IMR-90 (cell line): ENCODE measurements around the gene FCGR3B. TPM values are rescaled to one million over a fixed set of nuclear protein-coding genes. Genes with fewer than 3 reads are reported as not detected.
"Not testable (repeated sequence)": the region's sequence is repeated elsewhere in the genome, so short reads cannot be mapped to it uniquely, and the experiment has no call there.

Source experiments
- ATAC-seq: fragments of 200-7000 bp; cut with Tn5 transposase; 2 replicates; pipeline ENCODE4 v1.9.1; 2020; ENCODE audit warnings: low read depth, mild to moderate bottlenecking, moderate library complexity
- BruUV-seq: library from RNA; stranded (reverse); fragments of 400-500 nt; replicated peaks from 2 replicates; lab custom pipeline; 2021; lab: Mats Ljungman, UMichigan
- CTCF ChIA-PET: fragments of 300-600 bp; formaldehyde crosslinking; extraction: SDS; loops from one replicate; lab custom pipeline; 2021; ENCODE audit warnings: antibody characterized with exemption; lab: Yijun Ruan, JAX
- POLR2A ChIA-PET: fragments of 300-600 bp; sonication (Branson Sonifier 250); formaldehyde crosslinking; loops from one replicate; lab custom pipeline; 2022; ENCODE audit warnings: antibody characterized with exemption; ENCODE audit not compliant: unreplicated experiment; lab: Charles Lee
- DNase-seq: peaks from one replicate; pipeline ENCODE4 v3.0.0; 2013
- H2AFZ ChIP-seq: replicated peaks from 2 replicates; pipeline ENCODE3; 2013; ENCODE audit warnings: low read length, mild to moderate bottlenecking; ENCODE audit not compliant: poor library complexity
- H2AK5ac ChIP-seq: 2 replicates; pipeline ENCODE4 v1.6.1; 2013; ENCODE audit warnings: low read depth, low read length, inconsistent platforms
- H2AK9ac ChIP-seq: replicated peaks from 2 replicates; pipeline ENCODE3; 2013; ENCODE audit warnings: mild to moderate bottlenecking, low read depth, low read length, moderate library complexity; ENCODE audit not compliant: poor library complexity
- H2BK120ac ChIP-seq: 2 replicates; pipeline ENCODE4 v1.6.1; 2013; ENCODE audit warnings: low read depth, low read length, inconsistent platforms
- H2BK15ac ChIP-seq: 3 replicates; pipeline ENCODE4 v1.6.1; 2013; ENCODE audit warnings: low read depth, low read length, inconsistent platforms
- H2BK20ac ChIP-seq: 2 replicates; pipeline ENCODE4 v1.6.1; 2013; ENCODE audit warnings: low read depth, mild to moderate bottlenecking, inconsistent platforms, low read length, moderate library complexity
- H2BK5ac ChIP-seq: 2 replicates; pipeline ENCODE4 v1.6.1; 2013; ENCODE audit warnings: mild to moderate bottlenecking, low read depth, low read length, inconsistent platforms; ENCODE audit not compliant: poor library complexity, severe bottlenecking
- H3K14ac ChIP-seq: replicated peaks from 2 replicates; pipeline ENCODE4 v1.6.1; 2013; ENCODE audit warnings: low read depth, low read length, inconsistent platforms
- H3K18ac ChIP-seq: 2 replicates; pipeline ENCODE4 v1.6.1; 2013; ENCODE audit warnings: low read depth, low read length, control low read depth
- H3K23ac ChIP-seq: 2 replicates; pipeline ENCODE4 v1.6.1; 2013; ENCODE audit warnings: low read depth, low read length, inconsistent platforms
- H3K27ac ChIP-seq: 2 replicates; pipeline ENCODE4 v1.5.1; 2013; ENCODE audit warnings: mild to moderate bottlenecking, control low read depth, low read length; ENCODE audit not compliant: insufficient read depth
- H3K27me3 ChIP-seq: 2 replicates; pipeline ENCODE4 v1.6.1; 2013; ENCODE audit warnings: low read length; ENCODE audit not compliant: control insufficient read depth, insufficient read depth
- H3K36me3 ChIP-seq: 2 replicates; pipeline ENCODE4 v1.6.1; 2013; ENCODE audit warnings: low read length, mixed read lengths; ENCODE audit not compliant: control insufficient read depth, insufficient read depth
- H3K4ac ChIP-seq: 2 replicates; pipeline ENCODE4 v1.6.1; 2013; ENCODE audit warnings: low read depth, low read length, inconsistent platforms
- H3K4me1 ChIP-seq: 2 replicates; pipeline ENCODE4 v1.6.1; 2013; ENCODE audit warnings: low read length, mixed read lengths; ENCODE audit not compliant: control insufficient read depth, insufficient read depth
- H3K4me2 ChIP-seq: 2 replicates; pipeline ENCODE4 v1.6.1; 2013; ENCODE audit warnings: low read depth, mild to moderate bottlenecking, control low read depth, low read length, moderate library complexity
- H3K4me3 ChIP-seq: 2 replicates; pipeline ENCODE4 v1.5.1; 2013; ENCODE audit warnings: low read depth, mild to moderate bottlenecking, control low read depth, low read length, moderate library complexity; ENCODE audit not compliant: insufficient read depth
- H3K56ac ChIP-seq: 2 replicates; pipeline ENCODE4 v1.6.1; 2013; ENCODE audit warnings: low read length, inconsistent platforms; ENCODE audit not compliant: insufficient read depth; ENCODE audit errors: extremely low read depth
- H3K79me1 ChIP-seq, 2 experiments: 2 replicates each; pipeline ENCODE4 v1.6.1; 2013; ENCODE audit warnings: low read length in 2 of 2, inconsistent platforms in 1 of 2, low read depth in 1 of 2
- H3K9ac ChIP-seq: 2 replicates; pipeline ENCODE4 v1.6.1; 2013; ENCODE audit warnings: low read depth, low read length, control low read depth
- H3K9me1 ChIP-seq: 2 replicates; pipeline ENCODE4 v1.6.1; 2013; ENCODE audit warnings: low read length, inconsistent platforms; ENCODE audit not compliant: insufficient read depth
- H3K9me3 ChIP-seq: 2 replicates; pipeline ENCODE4 v1.6.1; 2013; ENCODE audit warnings: low read length; ENCODE audit not compliant: control insufficient read depth, insufficient read depth
- H4K20me1 ChIP-seq: 2 replicates; pipeline ENCODE4 v1.6.1; 2013; ENCODE audit warnings: low read length, inconsistent platforms; ENCODE audit not compliant: insufficient read depth
- H4K5ac ChIP-seq: 2 replicates; pipeline ENCODE4 v1.6.1; 2013; ENCODE audit warnings: mild to moderate bottlenecking, low read depth, low read length, control low read depth
- H4K8ac ChIP-seq, 2 experiments: 2 replicates each; pipeline ENCODE4 v1.6.1; 2013; ENCODE audit warnings: low read depth in 2 of 2, low read length in 2 of 2, control low read depth in 1 of 2, inconsistent platforms in 1 of 2
- H4K91ac ChIP-seq: 2 replicates; pipeline ENCODE4 v1.6.1; 2013; ENCODE audit warnings: low read depth, low read length, inconsistent platforms; ENCODE audit not compliant: insufficient read depth
- WGBS, 2 experiments: methylation state at CpG; one replicate each; pipeline versions ENCODE4 v1.1.5 to v1.1.7; 2013; ENCODE audit warnings: missing lambda C conversion rate in 2 of 2; ENCODE audit not compliant: insufficient read length in 1 of 2; ENCODE audit errors: extremely low coverage in 2 of 2; 5-methylcytosine and 5-hydroxymethylcytosine counted together
- dilution Hi-C: fragments of 300-500 bp; cut with HindIII; formaldehyde crosslinking; loops from one replicate; pipeline ENCODE4 v1.14.3; 2018; ENCODE audit warnings: low sequenced_read_pairs; ENCODE audit not compliant: unreplicated experiment
- in situ Hi-C: fragments of 300-500 bp; cut with MboI; formaldehyde crosslinking; loops from 3 replicates; pipeline ENCODE4 v1.14.3; 2019; ENCODE audit warnings: low sequenced_read_pairs, inconsistent platforms, mixed read lengths
- intact Hi-C: fragments of 100-400 bp; cut with micrococcal nuclease; formaldehyde crosslinking; loops from 2 replicates; pipeline ENCODE4 v1.10.0; 2022
- polyA plus RNA-seq, 3 experiments: library from polyadenylated mRNA; depleted of rRNA; stranded (reverse); fragments of >200 nt; gene quantifications; 2 replicates each; pipeline ENCODE4 v1.2.3, GENCODE V29; 2012; ENCODE audit warnings: low replicate concordance in 1 of 3
- total RNA-seq: library from RNA; depleted of rRNA; stranded (reverse); fragments of >200 nt; gene quantifications from 2 replicates; pipeline ENCODE4 v1.2.3, GENCODE V29; 2012

The FCGR3B gene
- total and polyA plus RNA-seq, 2 of the 4 experiments (the other 2 are of a cell fraction) = not detected

GRCh38 chr1:161636976-161637375, 6.0 kb upstream of the FCGR3B start:
- CTCF ChIA-PET, H2AK9ac ChIP-seq, POLR2A ChIA-PET, BruUV-seq, H4K91ac ChIP-seq, H3K9ac ChIP-seq, H3K14ac ChIP-seq, H3K36me3 ChIP-seq, H2BK20ac ChIP-seq, H4K8ac ChIP-seq, H4K5ac ChIP-seq, H2BK15ac ChIP-seq, H3K4ac ChIP-seq, H3K4me1 ChIP-seq, H2BK5ac ChIP-seq, H3K27ac ChIP-seq, DNase-seq, ATAC-seq, H2BK120ac ChIP-seq, intact Hi-C loops, H3K56ac ChIP-seq, H3K4me2 ChIP-seq, H3K27me3 ChIP-seq, H3K79me1 ChIP-seq, H3K9me1 ChIP-seq, H2AK5ac ChIP-seq, H3K9me3 ChIP-seq, H3K4me3 ChIP-seq, H2AFZ ChIP-seq, dilution Hi-C loops, H4K20me1 ChIP-seq, H3K23ac ChIP-seq, H3K18ac ChIP-seq: not testable (repeated sequence)
- in situ Hi-C loops = loop anchor here (25.0 kb wide), 1 partner anchor 100 kb away; the partner anchor contains the start of gene DUSP12
- no CpG with 5 or more reads among the region's 3 CpGs for WGBS, 2 experiments

- not testable (repeated sequence) for H3K79me1 ChIP-seq
Observed at GRCh38 chr1:161636189-161636782, 5.3 kb upstream of the FCGR3B start.

More at GRCh38 chr1:161636189-161636782, 5.3 kb upstream of the FCGR3B start:
- H3K23ac ChIP-seq, H4K20me1 ChIP-seq, H2AK5ac ChIP-seq, H4K5ac ChIP-seq, H3K4me1 ChIP-seq, H3K4ac ChIP-seq, H3K36me3 ChIP-seq, H3K27me3 ChIP-seq, H3K27ac ChIP-seq, CTCF ChIA-PET, H2AK9ac ChIP-seq, H3K18ac ChIP-seq, H2BK20ac ChIP-seq, H3K9ac ChIP-seq, dilution Hi-C loops, H3K14ac ChIP-seq, H3K4me3 ChIP-seq, BruUV-seq, intact Hi-C loops, H3K4me2 ChIP-seq, H2BK15ac ChIP-seq, POLR2A ChIA-PET, H3K9me1 ChIP-seq, H2BK5ac ChIP-seq, H3K9me3 ChIP-seq, H3K56ac ChIP-seq, H2BK120ac ChIP-seq, H2AFZ ChIP-seq, DNase-seq, H4K91ac ChIP-seq, ATAC-seq, H4K8ac ChIP-seq: not testable (repeated sequence)
- in situ Hi-C loops = loop anchor here (25.0 kb wide), 1 partner anchor 101 kb away; the partner anchor contains the start of gene DUSP12
- no CpG with 5 or more reads among the region's 1 CpG for WGBS, 2 experiments
